ENCODE data around the gene SMTNL2. TPM values are rescaled to one million over a fixed set of nuclear protein-coding genes. Genes with fewer than 3 reads are reported as not detected.

Gene SMTNL2
- total RNA-seq, 1 experiment from 2014 or later, result 0.32 TPM

DNA sequence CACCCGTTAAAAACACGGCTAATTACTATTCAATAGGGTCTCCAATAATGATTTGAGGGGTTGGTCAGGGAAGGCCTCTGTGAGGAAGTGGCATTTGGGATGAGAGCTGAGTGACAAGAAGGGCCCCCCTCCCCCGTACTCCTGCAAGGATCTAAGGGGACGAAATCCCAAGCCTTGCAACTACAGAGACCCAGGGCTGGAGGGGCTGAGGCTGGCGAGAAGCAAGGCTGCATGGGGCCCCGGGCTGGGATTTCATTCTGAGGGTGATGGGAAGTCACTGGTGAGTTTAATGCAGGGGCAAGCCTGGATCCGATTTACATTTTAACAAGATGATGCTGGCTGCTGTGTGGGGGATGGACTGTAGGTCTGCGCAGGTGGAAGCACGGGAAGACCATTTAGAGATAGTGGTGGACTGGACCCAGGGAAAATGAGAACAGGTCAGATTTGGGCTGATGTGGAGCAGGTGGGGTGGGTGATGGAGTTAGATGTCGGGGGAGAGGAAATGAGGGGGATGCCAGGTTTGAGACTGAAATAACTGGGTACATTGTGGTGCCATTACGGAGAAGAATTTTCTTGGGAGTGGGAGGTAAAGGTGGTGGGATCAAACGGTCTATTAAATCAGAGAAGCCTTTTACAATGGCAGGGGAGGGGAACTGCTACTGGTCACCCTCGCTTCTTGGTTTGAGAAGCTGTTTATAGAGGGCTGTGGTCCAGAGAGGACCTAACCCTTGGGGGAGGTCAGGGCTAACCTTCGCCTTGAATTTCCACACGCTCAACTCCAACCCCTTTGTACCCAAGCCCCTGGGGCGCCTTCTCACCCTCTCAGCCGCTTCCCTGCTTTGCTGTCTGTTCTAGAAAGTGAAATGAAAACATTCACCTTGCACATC lies 28.2 kb upstream of the SMTNL2 start:
- DNase-seq (ENCODE audit: low read depth, low spot score), result no peak
- in situ Hi-C loops (cut with HindIII; ENCODE audit: low pct_unique_long_range_greater_than_20kb, low sequenced_read_pairs), result no loop called here

DNA sequence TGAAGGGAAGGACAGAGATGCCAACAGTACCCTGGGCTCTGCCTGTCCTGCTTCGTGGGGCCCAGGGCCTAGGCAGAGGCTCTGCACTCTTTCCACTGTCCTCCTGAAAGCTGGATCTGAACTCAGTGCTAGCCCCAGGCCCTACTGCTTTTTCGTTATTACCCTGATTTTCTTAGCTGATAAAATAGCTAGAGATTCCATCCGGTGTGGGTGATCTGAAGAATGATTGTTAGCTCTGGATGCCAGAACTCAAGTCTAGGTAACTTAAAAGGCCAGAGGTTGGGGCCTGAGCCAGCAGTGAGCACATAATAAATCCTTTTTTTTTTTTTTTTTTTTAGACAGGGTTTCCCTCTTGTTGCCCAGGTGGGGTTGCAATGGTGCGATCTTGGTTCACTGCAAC lies 27.3 kb upstream of the SMTNL2 start:
- in situ Hi-C loops (cut with HindIII; ENCODE audit: low pct_unique_long_range_greater_than_20kb, low sequenced_read_pairs), result no loop called here
- DNase-seq (ENCODE audit: low read depth, low spot score), result no peak

DNA sequence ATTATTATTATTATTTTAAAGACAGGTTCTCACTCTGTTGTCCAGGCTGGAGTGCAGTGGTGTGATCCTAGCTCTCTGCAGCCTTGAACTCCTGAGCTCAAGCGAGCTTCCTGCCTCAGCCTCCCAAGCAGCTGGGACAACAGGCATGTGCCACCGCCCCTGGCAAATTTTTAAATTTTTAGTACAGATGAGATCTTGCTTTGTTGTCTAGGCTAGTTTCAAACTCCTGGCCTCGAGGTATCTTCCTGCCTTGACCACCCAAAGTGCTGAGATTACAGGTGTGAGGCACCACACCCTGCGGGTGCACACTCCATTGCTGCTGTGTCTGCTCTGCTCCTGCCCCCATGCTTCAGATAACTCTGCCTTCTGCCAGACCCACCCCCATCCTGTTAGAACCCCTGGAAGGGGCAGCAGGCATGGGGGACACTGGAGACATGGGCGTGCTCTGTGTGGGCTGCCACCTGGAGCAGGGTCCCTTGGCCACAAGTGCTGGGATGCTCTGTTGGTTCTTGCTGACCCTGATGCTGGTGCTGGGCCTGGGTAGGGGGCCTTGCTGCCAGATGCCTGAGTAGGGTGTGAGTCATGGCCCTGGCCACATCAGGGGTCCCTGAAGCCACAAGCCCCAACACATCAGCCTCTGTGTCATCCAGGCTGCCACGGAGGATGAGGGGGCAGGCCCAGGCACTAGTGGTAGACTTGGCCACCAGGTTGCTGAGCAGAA lies 26.5 kb upstream of the SMTNL2 start:
- in situ Hi-C loops (cut with HindIII; ENCODE audit: low pct_unique_long_range_greater_than_20kb, low sequenced_read_pairs), result no loop called here
- DNase-seq (ENCODE audit: low read depth, low spot score), result no peak

DNA sequence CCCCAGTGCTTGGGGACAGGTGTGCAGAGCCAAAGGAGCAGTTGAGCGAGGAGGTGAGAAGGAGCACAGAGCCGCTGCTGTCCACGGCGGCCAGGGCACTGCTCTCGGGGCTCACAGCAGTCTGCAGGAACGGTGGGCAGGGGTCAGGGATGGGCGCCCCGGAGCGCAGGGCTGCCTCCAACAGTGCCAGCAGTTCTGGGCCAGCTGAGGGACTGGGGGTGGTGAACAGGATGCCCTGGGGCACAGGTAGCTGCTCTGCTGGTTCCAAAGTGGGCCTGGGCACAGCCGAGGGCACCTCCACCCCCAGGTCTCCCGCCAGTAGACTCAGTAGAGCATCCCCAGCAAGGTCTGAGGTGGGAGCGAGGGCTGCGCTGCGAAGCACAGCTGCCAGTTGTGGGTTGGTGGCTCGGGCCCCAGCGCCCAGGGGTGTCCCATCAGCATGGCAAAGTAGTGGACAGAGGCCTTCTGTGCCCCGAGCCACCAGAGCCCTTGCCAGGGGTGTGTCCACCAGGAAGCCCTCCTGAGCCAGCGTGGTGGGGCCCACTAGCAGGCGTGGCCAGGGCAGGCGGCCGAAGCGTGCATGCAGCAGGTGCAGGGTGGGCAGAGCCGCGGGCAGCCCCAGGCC lies 25.9 kb upstream of the SMTNL2 start:
- no peak for DNase-seq (ENCODE audit: low read depth, low spot score)
- in situ Hi-C loops (cut with HindIII; ENCODE audit: low pct_unique_long_range_greater_than_20kb, low sequenced_read_pairs), result no loop called here

DNA sequence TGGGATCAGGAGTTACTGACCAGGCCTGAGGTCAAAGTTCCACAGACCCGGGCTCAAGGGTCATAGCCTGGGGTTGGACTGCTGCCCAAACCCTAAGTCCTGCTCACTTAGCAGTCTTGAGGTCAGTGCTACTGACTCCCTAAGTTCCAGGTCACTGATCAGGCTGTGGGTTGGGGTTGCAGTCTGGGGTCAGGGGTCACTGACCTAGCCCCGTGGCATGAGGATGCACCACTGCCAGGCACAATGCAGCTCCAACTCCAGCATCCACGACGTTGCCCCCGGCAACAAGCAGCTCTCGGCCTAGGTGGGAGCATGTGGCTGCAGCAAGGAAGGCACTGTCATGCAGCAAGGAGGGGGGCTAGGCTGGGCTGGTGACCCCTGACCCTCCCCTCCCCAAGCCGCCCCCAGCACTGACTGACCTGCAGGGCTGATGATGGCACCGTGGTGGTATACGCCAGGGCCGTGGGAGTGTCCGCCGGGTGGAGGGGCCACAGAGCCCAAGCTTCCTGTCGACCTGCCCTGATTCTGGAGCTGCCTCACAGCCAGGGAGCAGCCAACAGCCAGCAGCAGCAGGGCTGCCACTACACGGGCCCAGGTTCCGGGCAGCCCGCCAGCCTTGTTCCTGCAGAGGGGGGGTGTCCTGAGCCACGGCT lies 25.1 kb upstream of the SMTNL2 start:
- no peak for DNase-seq (ENCODE audit: low read depth, low spot score)
- in situ Hi-C loops (cut with HindIII; ENCODE audit: low pct_unique_long_range_greater_than_20kb, low sequenced_read_pairs), result no loop called here

DNA sequence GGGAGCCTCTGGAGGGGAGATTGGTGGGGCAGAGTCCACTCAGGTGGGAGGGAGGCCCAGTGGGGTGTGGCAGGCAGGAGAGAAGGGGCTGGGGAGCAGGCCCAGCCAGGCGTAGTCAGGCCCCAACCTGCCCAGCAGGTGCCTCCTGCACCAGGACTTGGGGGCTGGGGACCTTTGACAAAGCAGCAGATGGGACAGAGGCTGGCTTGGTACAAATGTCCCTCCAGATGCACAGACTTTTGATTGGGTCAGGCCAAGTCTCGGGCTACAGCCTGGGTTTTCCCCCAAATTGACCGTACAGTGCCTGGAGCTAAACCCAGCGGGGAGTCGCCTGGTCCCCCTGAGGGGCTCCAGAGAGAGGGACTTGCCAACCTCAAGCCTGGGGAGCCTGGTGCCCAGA lies 24.4 kb upstream of the SMTNL2 start:
- DNase-seq (ENCODE audit: low read depth, low spot score), result no peak
- in situ Hi-C loops (cut with HindIII; ENCODE audit: low pct_unique_long_range_greater_than_20kb, low sequenced_read_pairs), result no loop called here

DNA sequence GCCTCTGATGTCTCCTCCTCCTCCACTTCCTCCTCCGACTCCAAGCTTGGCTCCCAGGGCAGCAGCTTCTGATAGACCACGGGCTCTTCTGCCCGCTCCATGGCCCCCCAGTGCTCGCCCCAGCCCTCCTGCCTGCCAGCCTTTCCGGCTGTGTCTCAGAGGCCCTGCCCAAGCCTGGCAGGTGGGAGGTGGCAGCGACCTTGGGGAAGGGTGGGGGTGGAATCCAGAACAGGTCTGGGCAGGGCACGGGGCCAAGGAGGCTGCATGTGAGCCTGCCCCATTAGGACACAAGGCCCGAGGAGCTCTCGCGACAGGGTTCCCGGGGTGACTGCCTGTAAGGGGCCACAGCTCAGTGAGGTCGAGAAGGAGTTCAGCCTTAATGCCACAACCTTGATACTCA lies 23.9 kb upstream of the SMTNL2 start, which contains the start of gene GGT6:
GGT6 (minus strand) TSS at position 157 of the 400 bp plus-strand sequence; CDS start at position 101, 56 bp downstream.
- in situ Hi-C loops (cut with HindIII; ENCODE audit: low pct_unique_long_range_greater_than_20kb, low sequenced_read_pairs), result no loop called here

DNA sequence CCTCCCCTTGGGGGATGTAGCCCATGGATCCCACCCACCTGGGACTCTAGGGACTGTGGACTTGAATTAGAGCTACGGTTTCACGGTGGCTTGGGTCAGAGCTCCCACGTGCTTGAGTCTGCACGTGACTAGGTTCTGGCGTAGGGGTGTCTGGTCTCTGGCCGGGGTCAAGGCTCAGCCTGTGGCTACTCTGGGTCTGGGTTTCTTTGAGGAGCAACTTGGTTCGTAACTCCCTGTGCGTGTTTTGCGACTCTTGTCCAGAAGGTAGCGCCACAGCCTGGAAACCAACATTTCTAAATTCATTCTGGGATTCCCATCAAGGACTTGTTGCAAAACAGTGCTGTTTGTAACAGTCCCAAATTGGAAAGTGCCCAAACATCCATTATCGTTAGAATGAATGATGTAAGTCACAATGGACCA lies 23.5 kb upstream of the SMTNL2 start:
- DNase-seq (ENCODE audit: low read depth, low spot score), result peak; percentile 42
- in situ Hi-C loops (cut with HindIII; ENCODE audit: low pct_unique_long_range_greater_than_20kb, low sequenced_read_pairs), result no loop called here

More for the DNA sequence above, 23.9 kb upstream of the SMTNL2 start, which contains the start of gene GGT6:
- DNase-seq (ENCODE audit: low read depth, low spot score), result no peak

DNA sequence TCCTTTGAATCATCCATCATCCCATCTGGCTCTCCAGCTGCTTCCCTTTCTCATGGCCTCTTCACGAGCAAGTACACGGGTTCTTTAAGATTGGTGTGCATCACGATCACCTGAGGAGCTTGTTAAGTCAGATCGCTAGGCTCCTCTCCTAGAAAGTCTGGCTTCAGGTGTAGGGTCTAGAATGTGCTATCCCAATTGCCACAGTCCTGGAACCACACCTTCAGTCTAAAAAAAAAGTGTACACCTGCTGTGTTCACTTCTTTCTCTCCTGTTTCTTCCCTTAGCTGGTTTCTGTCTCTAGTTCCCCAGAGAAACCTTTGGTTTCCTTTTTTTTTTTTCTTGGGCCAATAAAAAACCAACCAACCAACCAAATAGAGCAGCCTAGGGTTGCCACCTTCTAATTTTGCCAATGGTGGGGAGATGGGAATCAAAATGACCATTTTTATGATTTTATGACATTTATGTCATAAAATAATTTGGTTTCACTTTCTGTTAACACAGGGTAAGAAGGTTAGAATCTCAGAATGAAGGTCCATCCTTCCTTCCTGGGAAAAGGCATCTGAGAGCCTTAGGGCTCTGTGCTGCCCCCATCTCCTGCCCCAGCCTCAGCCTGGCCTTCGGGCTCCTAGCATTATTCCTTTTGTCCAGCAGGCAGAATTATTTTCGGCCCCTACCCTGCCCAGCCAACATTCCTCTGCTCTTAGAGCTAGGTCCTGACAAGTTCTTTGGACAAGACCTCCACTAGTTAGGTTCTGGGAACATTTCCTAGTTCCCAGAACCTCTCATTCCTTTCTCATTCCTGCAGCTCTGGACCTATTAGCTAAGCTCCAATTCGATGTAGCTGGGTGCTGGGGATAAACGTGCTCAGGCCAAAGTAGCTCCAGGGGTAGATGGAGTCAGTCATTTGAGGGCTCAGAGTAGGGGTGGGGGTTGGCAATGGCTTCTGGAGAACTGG lies 22.0 kb upstream of the SMTNL2 start:
- in situ Hi-C loops (cut with HindIII; ENCODE audit: low pct_unique_long_range_greater_than_20kb, low sequenced_read_pairs), result no loop called here
- DNase-seq (ENCODE audit: low read depth, low spot score), result no peak

DNA sequence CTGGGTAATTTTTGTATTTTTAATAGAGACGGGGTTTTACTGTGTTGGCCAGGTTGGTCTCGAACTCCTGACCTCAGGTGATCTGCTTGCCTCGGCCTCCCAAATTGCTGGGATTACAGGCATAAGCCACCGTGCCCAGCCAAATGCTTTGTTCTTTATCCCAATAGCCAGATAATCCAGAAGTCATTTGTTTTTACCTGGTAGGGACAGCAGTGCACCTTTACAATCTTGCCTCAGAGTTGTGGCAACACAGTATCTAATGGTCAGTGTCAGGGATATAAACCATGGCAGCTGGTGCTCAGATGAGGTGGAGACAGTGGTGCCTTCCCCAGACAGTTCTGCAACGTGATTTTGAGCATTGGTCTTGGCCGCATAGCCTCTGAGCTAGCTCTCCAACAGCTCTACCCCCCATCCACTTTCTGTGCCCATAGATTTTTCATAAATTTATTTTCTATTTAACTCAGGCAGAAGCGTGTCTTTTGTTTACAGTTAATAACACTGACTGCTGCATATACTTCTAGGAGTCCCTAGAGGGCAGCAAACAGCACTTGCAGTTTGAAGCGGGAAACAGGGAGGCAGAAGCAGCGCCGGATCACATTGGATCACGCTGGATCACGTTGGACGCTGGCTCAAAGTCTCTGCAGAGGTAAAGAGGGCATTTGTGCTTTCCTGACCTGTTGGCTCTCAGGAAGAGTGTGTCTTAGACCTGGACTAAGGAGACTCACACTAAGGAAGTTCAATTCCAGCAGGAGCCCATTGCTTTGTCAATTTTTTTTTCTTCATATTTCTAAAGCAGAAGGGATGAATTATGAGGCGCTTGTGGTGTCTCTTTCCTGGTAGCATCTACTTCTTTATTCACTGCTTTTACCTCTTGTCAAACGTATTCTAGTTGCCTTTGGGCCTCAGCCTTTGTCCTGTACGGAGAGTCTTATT lies 18.9 kb upstream of the SMTNL2 start:
- DNase-seq (ENCODE audit: low read depth, low spot score), result peak; percentile 93
- in situ Hi-C loops (cut with HindIII; ENCODE audit: low pct_unique_long_range_greater_than_20kb, low sequenced_read_pairs), result no loop called here

DNA sequence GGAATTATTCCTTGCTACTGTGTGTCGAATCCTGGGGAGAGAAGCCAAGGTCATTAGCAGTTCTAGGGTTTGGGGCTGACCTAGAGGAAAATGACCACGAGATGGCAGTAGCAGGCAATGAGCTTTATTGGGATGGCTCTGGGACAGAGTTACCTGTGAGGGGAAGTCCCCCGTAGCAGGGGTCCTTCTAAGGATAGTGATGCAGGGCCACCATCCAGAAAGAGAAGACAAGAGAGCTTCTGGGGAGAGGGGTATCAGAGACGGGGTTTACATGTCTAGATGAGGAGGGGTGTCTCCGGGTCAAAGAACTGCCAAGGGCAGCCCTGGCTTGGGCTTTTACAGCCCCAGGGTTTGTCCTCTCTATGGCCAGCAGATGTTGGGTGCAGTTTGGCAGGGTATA lies 17.5 kb upstream of the SMTNL2 start:
- in situ Hi-C loops (cut with HindIII; ENCODE audit: low pct_unique_long_range_greater_than_20kb, low sequenced_read_pairs), result no loop called here
- DNase-seq (ENCODE audit: low read depth, low spot score), result peak; percentile 86

DNA sequence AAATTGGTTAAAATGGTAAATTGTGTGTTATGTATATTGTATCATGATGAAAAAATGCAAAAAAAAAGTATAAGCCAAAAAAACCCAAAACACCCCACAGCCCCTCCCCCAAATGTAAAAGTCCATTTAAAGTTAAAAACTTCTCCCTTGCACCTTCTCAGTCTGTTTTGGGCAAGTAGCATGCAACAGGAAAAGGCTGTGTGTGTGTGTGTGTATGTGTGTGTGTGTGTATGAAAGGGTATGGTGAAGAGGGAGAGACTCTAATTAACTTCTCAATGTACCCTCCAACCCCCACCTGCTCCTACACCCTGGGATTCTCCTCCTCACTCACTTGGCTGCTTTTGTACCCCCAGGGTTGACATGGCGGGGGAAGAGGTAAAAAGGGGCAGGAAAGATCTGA lies 14.7 kb upstream of the SMTNL2 start:
- DNase-seq (ENCODE audit: low read depth, low spot score), result no peak
- in situ Hi-C loops (cut with HindIII; ENCODE audit: low pct_unique_long_range_greater_than_20kb, low sequenced_read_pairs), result no loop called here

DNA sequence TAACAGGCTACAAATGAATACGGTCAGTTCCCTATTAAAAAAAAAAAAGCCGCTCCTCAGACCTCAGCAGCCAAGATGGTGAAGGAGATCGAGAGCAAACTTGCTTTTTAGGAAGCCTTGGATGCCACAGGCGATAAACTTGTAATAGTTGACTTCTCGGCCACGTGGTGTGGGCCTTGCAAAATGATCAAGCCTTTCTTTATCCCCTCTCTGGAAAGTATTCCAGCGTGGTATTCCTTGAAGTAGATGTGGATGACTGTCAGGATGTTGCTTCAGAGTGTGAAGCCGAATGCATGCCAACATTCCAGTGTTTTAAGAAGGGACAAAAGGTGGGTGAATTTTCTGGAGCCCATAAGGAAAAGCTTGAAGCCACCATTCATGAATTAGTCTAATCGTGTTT lies 12.2 kb upstream of the SMTNL2 start:
- in situ Hi-C loops (cut with HindIII; ENCODE audit: low pct_unique_long_range_greater_than_20kb, low sequenced_read_pairs), result no loop called here
- peak; percentile 19 for DNase-seq (ENCODE audit: low read depth, low spot score)

DNA sequence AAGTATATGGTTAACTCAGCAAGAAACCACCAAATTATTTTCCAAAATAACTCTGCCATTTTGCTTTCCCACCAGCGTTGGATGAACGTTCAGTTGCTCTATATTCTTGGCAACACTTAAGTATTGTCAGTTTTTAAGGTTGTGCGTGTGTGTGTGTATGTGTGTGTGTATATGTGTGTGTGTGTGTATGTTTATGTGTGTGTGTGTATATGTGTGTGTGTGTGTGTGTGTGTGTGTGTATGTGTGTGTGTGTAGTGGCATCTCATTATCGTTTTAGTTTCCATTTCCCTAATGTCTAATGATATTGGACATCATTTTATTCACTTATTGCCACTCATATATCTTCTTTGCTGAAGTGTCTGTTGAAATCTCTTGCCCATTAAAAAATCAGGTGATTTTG lies 11.2 kb upstream of the SMTNL2 start:
- no peak for DNase-seq (ENCODE audit: low read depth, low spot score)
- in situ Hi-C loops (cut with HindIII; ENCODE audit: low pct_unique_long_range_greater_than_20kb, low sequenced_read_pairs), result no loop called here

DNA sequence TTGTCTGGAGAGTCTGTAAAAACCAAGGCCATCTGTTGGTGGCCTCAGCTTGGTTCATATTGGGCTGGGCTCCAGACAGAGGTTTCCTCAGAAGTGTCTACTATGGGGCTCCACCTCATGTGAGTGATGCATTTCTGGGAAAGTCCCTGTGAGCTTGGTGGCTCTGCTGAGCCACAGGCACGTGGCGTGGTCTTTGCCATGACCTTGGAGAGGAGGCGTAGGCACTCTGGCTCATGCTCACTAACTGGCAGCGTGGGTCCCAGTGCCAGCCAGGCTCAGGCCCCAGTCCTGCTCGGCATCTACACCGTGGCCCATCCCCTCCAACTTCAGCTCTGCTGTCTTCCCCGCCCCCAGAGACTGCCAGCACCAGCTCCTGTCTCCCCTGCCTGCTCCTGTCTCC lies 10.7 kb upstream of the SMTNL2 start:
- DNase-seq (ENCODE audit: low read depth, low spot score), result no peak
- in situ Hi-C loops (cut with HindIII; ENCODE audit: low pct_unique_long_range_greater_than_20kb, low sequenced_read_pairs), result no loop called here

DNA sequence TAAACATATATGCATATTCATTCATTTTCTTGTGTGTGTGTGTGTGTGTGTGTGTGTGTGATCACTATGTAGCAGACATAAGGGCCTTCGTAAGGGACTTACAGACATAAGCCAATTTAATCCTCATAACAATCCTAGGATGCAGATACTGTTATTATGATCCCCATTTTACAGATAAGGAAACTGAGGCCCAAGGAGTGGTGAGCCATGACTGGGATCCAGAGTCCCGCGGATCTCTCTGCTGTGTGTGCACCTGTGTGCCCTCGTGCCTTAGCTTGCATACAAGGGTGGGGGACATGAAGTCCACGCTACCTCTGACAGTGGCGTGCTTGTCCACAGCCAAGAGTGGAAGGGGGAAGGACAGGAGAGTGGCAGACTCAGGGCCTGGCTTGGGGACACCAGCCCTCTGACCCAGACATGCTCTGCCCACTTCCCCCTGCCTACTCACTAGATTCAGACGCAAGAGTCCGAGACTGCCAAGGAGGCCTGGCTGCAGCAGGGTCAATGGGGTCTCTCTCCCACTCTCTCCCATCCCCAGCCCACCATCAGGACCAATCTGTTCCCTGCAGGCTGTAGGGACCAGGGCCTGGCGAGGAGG lies 9.8 kb upstream of the SMTNL2 start:
- in situ Hi-C loops (cut with HindIII; ENCODE audit: low pct_unique_long_range_greater_than_20kb, low sequenced_read_pairs), result no loop called here
- no peak for DNase-seq (ENCODE audit: low read depth, low spot score)

All from SK-MEL-5 (cell line).